AG08395 (cell line): ENCODE data around the gene PAFAH1B1.
"Not testable (repeated sequence)": the region's sequence is repeated elsewhere in the genome, so short reads cannot be mapped to it uniquely, and the experiment has no call there.

Experiments
- DNase-seq: peaks from one replicate; pipeline ENCODE4 v3.0.0; 2012; ENCODE audit warnings: mixed read lengths, low spot score

The PAFAH1B1 gene

GRCh38 chr17:2594722-2595599 lies 1.5 kb downstream of the PAFAH1B1 start:
- DNase-seq = no peak

- no peak for DNase-seq
These were observed 2.3 kb downstream of the PAFAH1B1 start for GRCh38 chr17:2595716-2596115.

- peak; percentile 51 for DNase-seq
These were observed 4.7 kb downstream of the PAFAH1B1 start for GRCh38 chr17:2598166-2598565.

GRCh38 chr17:2602597-2603017 lies 9.2 kb downstream of the PAFAH1B1 start:
- no peak for DNase-seq

GRCh38 chr17:2608350-2608913 lies 15.0 kb downstream of the PAFAH1B1 start:
- no peak for DNase-seq

GRCh38 chr17:2609091-2609490 lies 15.6 kb downstream of the PAFAH1B1 start:
- no peak for DNase-seq

GRCh38 chr17:2610195-2611175 lies 17.0 kb downstream of the PAFAH1B1 start:
- no peak for DNase-seq

- no peak for DNase-seq
These were observed 18.2 kb downstream of the PAFAH1B1 start for GRCh38 chr17:2611627-2612026.

GRCh38 chr17:2612630-2613029 lies 19.2 kb downstream of the PAFAH1B1 start:
- no peak for DNase-seq

- DNase-seq = no peak
These were observed 19.8 kb downstream of the PAFAH1B1 start for GRCh38 chr17:2613089-2613808.

GRCh38 chr17:2615882-2616281 lies 22.4 kb downstream of the PAFAH1B1 start:
- DNase-seq = no peak

GRCh38 chr17:2621241-2621640 lies 27.8 kb downstream of the PAFAH1B1 start:
- no peak for DNase-seq

- DNase-seq = not testable (repeated sequence)
These were observed 28.5 kb downstream of the PAFAH1B1 start for GRCh38 chr17:2621951-2622405.

GRCh38 chr17:2622721-2623301 lies 29.4 kb downstream of the PAFAH1B1 start:
- DNase-seq = not testable (repeated sequence)

- no peak for DNase-seq
These were observed 30.9 kb downstream of the PAFAH1B1 start for GRCh38 chr17:2624292-2624731.

GRCh38 chr17:2626626-2627219 lies 33.3 kb downstream of the PAFAH1B1 start:
- not testable (repeated sequence) for DNase-seq

- not testable (repeated sequence) for DNase-seq
These were observed 35.5 kb downstream of the PAFAH1B1 start for GRCh38 chr17:2628922-2629321.

- no peak for DNase-seq
These were observed 37.8 kb downstream of the PAFAH1B1 start for GRCh38 chr17:2631211-2631610.

GRCh38 chr17:2634361-2634960 lies 41.0 kb downstream of the PAFAH1B1 start:
- DNase-seq = no peak

GRCh38 chr17:2635241-2635640 lies 41.8 kb downstream of the PAFAH1B1 start:
- no peak for DNase-seq
